NCI-H2081 treated with DMSO at 0.1 percent for 48 hours (cell line): ENCODE data around the gene TMEM174.

Experiments
- DNase-seq: peaks from one replicate; lab custom pipeline; 2025; lab: John Stamatoyannopoulos, UW

The TMEM174 gene, protein sequence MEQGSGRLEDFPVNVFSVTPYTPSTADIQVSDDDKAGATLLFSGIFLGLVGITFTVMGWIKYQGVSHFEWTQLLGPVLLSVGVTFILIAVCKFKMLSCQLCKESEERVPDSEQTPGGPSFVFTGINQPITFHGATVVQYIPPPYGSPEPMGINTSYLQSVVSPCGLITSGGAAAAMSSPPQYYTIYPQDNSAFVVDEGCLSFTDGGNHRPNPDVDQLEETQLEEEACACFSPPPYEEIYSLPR

DNA sequence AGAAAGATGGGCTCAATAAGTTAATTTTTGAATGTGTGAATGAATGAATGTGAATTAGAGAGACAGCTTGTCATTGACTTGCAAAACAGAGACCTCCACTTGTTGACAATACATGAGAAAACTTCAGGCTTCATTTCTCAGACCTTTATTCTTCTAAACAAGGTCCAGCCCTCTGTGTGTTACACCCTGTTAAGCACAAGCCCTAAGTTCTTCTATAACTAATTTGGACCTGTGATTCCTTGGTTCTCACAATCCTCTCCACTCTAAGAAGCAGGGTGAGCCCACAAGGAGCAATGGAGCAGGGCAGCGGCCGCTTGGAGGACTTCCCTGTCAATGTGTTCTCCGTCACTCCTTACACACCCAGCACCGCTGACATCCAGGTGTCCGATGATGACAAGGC, at the start of gene TMEM174:
TMEM174 (plus strand) TSS at position 243 of the 400 bp plus-strand sequence; CDS start at position 294, 51 bp downstream.
- DNase-seq = no peak

DNA sequence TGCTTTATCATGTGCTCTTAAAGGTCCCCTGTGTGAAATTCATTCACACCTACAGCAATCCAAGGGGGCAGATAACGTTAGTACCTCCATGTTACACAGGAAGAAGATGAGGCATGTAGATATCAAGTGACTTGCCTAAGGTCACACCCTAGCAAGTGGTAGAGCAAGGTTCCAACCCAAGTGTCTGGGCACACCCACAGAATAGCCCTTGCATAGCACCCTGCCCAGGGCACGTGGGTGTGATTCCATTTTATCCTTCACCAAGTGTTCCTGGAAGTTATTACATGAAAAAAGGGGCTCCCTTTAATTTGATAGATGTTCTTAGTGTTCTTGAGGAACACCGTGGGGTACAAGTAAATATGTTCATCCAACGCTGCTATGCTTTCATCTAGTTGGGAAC, 47.7 kb upstream of the TMEM174 start:
- DNase-seq = no peak

DNA sequence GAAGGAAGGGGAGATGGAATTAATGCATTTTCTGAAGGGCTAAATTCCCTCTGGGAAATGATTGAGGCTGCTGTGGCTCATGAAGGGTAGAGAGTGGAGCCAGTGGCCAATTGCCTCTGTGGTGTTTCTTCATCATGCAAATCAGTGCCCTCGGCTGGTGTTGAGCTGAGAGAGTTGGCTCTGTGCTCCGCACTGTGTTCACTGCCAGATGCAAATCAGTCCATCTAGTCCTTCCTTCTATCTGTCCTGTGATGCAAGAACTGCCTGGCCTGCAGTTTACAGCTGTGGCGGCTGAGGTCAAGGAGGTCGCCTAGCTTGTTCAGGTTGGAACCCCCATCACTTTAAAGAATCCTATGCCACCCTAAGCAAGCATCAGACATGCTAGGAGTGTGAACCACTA, 46.6 kb upstream of the TMEM174 start:
- DNase-seq = no peak

DNA sequence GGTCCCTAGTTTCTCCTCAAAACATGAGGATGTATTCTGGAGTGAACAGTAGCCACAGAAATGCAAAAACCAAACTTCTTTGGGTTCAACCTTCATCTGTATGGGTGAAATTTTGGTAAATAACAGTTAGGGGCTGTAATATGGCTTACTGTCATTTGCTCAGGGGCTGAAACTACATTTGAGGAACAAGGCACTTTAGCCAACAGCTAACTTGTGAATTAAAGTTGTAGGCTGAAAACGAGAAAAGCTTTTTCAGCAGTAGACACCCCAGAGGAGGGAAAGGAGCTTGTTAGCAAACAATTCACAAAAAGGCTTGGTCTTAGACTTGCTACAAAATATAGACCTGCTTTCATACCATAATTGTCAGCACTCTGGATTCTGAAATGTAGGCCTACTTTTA, 46.0 kb upstream of the TMEM174 start:
- DNase-seq = no peak

DNA sequence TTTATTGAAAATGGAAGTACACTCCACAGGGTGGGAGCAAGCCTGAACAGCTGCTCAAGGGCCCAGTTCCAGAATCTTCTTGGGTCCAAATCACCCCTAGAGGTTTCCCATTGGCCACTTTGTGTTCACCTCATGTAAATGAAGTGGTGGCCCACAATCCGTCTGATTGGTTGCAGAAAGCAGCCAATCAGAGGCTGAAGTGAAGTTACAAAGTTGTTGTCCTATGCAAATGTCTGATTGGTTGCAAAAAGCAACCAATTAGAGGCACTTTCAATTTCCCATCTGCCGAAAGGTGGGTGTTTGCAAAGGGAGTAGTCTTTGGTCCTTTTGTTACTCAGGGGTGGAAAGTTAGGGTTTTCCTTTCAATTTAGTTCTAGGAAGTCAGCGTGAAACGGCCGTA, 43.9 kb upstream of the TMEM174 start:
- no peak for DNase-seq

DNA sequence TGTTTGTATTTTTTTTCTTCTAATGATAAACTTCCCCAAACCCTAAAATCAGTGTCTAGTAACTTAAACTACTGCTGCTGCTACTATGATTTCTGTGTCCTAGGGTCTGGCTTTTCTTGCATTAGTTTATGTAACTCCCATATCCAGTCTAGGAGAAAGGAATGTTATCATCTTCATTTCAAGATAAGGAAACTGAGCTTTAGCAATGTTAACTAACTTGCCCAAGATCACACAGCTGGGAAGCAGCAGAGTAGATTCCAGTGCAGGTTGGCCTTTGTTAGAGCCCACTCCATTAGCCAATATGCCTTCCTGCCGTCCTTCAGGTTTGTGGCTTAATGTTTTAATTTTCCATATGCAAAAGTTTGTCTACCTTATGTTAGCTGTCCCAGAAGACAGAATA, 42.2 kb upstream of the TMEM174 start:
- DNase-seq = no peak

DNA sequence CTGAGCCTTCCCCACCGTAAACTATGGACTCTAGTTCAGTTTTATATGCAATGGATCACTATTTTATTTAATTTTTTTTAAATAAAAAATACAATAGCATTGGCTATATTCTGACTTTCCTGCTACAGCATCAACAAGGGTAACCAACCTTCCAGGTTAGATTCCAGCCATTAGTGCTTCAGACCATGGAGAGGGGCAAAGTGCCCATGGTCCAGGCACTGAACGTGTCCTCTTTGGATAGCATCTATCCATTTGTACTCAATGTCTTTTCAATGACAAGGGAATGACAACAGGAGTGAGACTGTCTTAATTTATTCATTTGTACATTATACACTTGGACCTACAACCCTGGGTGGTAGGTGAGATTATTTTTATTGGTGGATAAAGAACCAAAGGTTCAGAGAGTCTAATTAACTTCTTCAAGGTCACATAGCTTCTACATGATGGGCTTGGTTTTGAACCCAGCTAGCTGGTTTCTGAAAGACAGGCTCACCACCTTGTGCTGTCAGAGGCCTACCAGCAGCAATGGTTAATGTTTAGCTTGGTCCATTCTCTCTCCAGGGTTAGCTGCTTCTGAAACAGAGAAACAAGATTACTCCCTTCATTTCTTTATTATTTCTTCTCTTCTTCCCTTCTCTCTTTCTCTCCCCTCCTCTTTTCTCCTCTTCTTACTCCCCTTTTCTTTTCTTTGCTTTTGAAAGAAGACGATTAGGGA, 41.1 kb upstream of the TMEM174 start:
- no peak for DNase-seq

DNA sequence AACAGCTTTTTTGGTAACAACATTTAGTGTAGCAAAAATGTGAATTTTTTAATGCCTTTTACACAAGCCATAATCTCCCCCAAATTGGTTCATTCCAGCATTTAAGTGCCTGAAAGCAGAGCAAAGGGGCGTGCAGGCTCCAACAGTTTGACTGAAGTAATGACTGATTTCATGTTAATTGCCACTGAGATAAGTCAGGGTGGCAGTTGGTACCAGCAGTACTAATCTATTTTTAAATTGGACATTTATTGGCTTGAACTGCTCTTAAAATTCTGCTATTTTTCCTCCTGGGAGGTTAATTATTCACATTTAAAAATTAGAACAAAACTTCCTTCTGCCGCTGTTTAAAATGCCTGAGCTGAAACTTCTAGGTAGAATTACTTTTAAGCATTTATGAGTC, 40.2 kb upstream of the TMEM174 start:
- no peak for DNase-seq

DNA sequence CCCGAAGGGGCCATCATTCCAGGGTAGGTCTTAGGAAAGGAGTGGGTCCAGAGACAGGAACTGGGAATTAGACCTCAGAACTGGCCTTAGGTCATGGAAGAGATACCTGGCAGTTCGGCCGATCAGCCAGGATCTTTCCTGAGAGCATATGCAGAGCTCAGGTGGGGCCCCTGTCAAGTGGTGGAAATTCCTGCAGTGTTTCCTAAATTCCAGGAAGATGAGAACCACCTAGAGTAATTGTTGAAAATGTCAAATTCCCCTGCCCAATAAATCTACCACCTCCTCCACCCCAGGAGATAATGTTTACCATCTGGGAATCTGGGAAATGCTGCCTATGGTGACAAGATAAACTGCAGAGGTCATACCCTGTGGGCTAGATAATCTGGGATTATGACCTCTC, 38.0 kb upstream of the TMEM174 start:
- DNase-seq = no peak

DNA sequence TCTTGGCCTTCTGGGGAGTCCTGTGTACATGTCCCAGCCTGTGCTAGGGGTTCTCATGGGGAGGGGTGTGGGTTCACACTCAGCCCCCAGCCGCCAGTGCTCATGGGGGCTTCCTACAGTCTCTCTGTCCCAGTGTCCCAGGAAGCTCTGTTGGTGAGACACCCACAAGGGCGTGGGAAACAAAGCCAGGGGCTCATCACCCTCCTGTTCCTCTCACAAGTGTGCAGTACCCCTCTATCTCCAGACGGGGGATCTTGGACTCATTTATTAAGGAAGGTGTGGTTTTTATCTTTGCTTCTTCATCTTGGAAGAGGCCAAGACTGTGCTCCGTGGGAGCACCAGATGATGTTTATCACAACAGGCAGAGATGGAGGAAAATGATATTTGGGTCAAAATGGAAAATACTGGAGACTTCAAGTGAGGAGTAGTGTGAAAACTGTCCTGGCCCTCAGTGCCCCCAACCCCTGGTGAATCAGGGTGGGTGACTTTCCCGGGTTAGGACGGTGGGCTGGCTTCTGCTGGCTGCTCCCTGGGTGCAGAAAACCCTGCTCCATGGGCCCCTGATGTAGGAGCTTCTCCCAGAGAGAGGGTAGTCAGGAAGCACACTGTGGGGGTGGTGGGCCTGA, 37.5 kb upstream of the TMEM174 start:
- no peak for DNase-seq

DNA sequence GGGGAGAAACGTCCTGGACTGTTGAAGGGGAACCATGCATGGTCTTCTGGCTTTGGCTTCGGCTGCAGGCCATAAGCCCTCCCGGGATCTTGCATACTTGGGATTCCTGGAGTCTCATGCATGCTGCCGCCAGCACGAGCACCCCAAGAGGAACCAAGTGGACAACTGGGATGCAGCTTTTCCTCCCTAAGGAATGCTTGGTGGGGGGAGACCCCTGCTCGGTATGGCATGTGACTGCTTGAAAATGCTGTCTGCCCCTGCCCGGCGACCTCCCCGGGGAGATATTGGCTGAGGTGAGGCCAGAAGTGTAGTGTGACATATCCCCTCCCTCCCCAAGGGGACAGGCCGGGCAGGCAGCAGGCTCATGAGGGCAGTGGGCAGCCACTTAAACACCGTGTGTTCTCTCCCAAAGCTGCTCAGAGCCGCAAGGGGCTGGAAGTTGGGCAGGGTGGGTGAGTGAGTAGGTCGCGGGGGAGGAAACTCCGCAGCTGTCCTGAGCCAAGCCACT, 36.9 kb upstream of the TMEM174 start:
- no peak for DNase-seq

DNA sequence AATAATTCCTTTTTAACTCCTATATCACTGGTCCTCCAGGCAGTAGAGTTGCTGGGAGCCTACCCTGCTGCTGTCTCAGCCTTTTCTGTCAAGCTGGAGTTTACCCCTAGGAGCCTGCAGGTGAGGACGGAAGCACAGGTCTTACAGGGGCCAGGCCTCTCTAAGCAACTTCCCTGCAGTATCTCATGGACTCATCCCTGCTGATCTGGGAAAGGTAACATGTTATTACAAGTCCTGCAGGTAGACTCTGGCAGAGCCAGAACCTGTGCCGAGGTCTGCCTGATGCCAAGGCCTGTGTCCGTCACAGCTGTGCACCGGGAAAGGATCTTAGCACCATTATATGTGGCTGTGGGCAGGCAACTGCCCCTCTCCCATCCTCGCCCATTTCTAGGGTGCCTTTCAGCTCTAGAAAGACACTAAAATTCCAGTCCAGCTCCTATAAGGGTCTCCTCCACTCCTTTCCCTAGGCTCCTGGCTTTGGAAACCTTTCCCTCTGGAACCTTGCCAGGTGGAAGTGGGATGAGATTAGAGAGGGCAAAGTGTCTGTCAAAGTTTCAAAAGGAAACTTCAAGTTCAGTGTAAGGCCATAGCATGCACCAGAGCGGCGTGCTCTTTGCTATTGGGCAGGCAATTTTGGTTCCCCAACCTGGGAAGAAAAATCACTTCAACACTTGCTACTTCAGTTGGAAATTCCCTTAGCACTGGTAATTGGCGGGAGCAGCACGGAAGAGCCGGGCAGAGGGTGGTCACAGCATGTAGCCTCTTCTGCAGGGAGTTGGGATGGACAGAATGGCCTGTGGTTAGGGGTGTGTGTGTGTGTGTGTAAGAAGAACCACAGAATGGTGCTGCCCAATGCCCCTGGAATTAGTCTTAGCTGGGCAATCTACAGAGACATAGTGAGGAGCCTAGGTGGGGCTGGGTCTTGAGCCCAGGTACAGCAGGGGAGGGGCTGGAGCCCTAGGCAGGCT, 35.1 kb upstream of the TMEM174 start:
- no peak for DNase-seq

DNA sequence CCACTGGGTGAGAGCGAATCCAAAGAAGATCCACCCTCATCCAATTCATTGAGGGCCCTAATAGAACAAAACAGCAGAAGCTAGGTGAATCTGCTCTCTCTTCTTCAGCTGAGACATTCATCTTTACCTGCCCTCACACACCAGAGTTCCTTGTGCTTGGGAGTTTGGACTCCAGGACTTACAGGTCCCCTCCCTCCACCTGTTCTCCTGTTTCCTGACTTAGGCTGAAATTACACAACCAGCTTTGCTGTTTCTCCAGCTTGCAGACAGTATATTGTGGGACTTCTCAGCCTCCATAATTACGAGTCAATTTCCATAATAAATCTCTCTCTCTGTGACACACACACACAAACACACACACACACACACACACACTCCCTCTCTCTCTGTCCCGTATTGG, 33.5 kb upstream of the TMEM174 start:
- no peak for DNase-seq

DNA sequence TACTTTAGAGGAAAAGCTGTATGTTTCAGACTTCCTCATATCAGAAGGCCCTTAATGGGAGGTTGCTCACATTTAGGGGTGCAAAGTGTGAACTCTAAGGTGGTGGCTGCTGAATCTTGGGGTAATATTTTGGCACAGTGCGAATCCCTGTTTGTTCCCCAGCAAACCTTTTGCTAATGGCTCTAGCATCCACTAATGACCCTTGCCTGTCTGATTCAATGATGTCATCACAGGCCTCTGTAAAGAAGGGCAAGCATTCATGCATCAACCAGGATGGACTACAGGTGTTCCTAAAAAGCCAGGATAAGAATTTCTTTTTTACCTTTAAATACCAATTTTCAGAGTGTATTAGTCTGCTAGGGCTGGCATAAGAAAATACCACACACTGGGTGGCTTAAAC, 32.2 kb upstream of the TMEM174 start:
- no peak for DNase-seq

DNA sequence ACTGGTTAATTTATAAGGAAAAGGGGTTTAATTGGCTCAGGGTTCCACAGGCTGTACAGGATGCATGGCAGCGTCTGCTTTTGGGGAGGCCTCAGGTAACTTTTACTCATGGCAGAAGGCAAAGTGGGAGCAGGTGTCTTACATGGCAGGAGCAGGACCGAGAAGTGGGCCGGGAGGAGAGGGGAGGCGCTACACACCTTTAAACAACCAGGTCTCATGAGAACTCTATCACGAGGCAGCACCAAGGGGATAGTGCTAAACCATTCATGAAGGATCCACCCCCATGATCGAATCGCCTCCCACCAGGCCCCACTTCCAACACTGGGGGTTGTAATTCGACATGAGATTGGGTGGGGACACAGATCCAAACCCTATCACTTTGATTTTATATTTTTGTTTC, 31.0 kb upstream of the TMEM174 start:
- DNase-seq = no peak

DNA sequence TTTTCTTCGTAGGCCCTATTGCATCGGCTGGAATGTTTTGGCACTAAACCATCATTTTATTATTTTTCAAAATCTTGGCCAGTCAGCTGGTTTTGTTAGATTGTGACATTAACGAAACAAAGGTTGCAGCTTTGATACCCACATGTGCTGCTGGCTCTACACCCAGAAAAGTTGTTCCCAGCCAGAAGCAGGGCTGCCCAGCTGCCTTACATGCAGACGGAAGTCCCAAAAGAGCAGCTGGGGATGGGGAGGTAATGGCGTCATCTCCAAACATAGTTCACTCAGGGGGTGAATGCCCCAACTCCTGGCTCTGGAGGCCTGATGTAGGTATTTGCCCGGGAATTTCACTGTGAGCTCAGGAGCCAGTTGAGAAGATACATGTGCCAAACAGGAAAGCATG, 29.3 kb upstream of the TMEM174 start:
- DNase-seq = no peak

DNA sequence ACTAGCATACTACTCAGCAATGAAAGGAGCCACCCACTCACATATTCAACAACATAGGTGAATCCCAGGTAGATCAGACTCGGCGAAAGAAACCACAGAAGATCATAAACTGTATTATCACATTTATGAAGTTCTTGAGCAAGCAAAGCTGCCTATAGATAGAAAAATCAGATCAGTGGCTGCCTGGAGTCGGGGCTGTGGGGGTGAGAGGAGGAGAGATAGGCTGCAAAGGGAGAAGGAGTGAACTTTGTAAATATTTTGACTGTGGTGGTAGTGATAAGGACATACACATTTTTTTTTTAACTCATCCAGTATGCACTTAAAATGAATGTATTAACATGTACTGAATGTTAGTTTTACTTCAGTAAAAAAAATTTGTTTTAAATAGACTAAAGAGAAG, 23.5 kb upstream of the TMEM174 start:
- no peak for DNase-seq

DNA sequence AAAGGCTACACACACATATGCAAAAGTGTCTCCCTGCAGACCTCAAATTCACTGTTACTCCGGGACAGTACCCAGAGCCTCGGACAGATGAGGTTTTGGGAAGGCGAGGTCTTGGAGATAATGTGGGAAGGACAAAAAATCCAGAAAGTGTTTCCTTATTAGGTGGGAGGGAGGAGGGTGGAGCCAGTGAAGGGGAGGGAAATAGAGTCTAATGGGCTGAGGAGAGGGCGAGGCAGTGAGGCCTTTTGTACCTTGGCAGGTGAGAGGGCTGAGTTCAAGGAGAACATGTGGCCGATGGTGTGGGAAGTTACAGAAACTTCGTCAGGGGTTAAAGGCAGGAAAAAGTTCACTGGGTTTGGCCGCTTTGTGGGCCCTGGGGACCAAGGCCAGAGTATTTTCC, 22.1 kb upstream of the TMEM174 start:
- no peak for DNase-seq

DNA sequence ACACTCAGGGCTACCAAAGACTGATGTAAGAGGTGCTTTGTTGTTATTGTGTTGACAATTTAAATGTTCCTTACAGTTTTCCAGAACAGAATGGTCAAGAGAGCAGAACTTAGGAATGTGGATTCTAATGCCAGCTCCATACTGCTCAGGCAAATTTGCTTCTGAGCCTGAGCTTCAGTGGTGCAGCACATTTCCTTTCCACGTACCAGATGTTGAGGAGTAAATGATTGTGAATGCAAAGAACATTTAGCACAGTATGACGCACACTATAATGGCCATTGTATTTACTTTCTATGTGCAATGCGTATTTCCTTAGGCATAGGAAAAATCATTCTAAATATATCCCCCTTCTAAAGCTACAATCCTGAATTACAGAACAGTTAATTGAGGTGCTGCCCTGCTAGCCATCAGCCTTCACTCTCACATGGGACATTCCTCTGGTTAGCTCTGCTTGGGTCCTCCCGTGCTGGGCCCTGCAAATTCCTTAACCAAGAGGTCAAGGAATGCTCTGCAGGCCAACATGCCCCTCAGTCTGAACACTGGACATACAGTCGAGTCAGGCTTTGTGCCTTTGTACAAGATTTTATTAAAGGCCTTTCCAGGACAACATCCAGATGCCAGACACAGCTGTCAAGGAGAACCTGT, 21.1 kb upstream of the TMEM174 start:
- DNase-seq = no peak

DNA sequence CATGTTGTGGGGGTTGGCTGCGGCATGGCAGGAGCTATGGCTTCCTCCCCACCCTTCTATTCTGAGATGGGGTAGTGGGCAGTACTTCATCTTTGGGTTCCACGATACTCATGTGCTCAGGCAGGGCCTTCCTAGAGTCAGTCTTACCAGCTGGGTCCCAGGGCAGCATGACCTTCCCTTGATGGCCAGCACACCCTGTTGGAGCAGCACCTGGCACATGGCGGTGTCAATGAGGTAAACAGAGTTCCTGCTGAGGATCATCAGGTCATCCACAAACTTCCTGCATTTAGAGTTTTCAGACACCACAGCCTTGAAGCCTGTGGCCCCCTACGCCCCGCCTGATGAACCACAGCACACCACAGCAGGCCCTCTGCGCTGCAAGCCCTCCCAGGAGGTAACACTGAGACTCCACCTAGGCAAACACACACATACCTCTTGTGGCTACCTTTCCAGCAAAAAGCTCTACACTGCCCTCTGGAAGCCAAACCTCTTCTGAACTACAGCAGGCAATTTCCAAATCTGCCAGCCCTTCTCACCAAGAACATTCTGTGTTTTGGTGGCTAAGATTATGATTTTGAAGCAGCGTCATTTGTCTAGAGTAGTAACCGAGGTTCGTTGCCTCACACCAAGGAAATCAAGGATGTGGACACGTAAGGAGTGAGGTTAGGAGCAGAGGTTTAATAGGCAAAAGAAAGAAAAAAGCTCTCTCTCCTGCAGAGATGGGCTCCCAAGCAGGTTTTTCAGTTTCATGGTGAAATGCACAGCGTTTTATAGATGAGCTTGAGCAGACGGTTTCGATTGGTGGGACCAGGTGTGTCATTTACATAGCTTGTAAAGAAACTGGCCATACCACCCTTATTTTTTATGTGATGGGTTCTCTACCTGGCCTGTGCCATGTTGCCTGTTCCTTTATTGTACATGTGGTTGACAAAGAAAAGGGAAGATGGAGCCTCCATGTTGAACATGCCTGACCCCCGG, 20.3 kb upstream of the TMEM174 start:
- no peak for DNase-seq
